PC-9 (cell line): Measurements from ENCODE around the gene ERVFRD-1. TPM values are rescaled to one million over a fixed set of nuclear protein-coding genes. Genes with fewer than 3 reads are reported as not detected.

ENCODE experiments used
- BruUV-seq: library from RNA; stranded (reverse); fragments of 400-500 nt; replicated peaks from 2 replicates; lab custom pipeline; 2021; lab: Mats Ljungman, UMichigan
- CTCF ChIA-PET: fragments of 300-600 bp; sonication (Branson Sonifier 250); formaldehyde crosslinking; loops from one replicate; lab custom pipeline; 2022; ENCODE audit warnings: antibody characterized with exemption; lab: Charles Lee
- POLR2A ChIA-PET: fragments of 300-600 bp; sonication (Branson Sonifier 250); formaldehyde crosslinking; loops from one replicate; lab custom pipeline; 2022; ENCODE audit warnings: antibody characterized with exemption; ENCODE audit not compliant: unreplicated experiment; lab: Charles Lee
- DNase-seq, 2 experiments: peaks; one replicate each; pipeline versions ENCODE4 v3.0.0 to v3.0.0-alpha.2; 2015 to 2022; ENCODE audit warnings: mixed read lengths in 1 of 2
- H2AFZ ChIP-seq: fragments of 200-600 bp; sonication (generic); 2 replicates; pipeline ENCODE4 v1.8.1; 2017; ENCODE audit warnings: antibody characterized with exemption
- H3F3A ChIP-seq: fragments of 200-600 bp; sonication (generic); 2 replicates; pipeline ENCODE4 v1.8.1; 2017; ENCODE audit warnings: antibody characterized with exemption, mild to moderate bottlenecking, low read depth; ENCODE audit not compliant: insufficient read depth
- H3K27ac ChIP-seq: fragments of 200-600 bp; sonication (generic); 2 replicates; pipeline ENCODE4 v1.6.1; 2016; ENCODE audit warnings: mixed run types
- H3K27me3 ChIP-seq: fragments of 200-600 bp; sonication (generic); 2 replicates; pipeline ENCODE4 v1.6.1; 2016; ENCODE audit warnings: low read depth, mixed run types; ENCODE audit not compliant: insufficient read depth
- H3K36me3 ChIP-seq: fragments of 200-600 bp; sonication (generic); 2 replicates; pipeline ENCODE4 v1.6.1; 2016; ENCODE audit warnings: low read depth, mixed run types
- H3K4me1 ChIP-seq: fragments of 200-600 bp; sonication (generic); replicated peaks from 2 replicates; pipeline ENCODE4 v1.6.1; 2016; ENCODE audit warnings: mixed run types; ENCODE audit not compliant: insufficient read depth
- H3K4me2 ChIP-seq: fragments of 200-600 bp; sonication (generic); 2 replicates; pipeline ENCODE4 v1.6.1; 2017; ENCODE audit warnings: mixed run types
- H3K4me3 ChIP-seq: fragments of 200-600 bp; sonication (generic); 2 replicates; pipeline ENCODE4 v1.6.1; 2016; ENCODE audit warnings: mixed run types
- H3K79me2 ChIP-seq: fragments of 200-600 bp; sonication (generic); 2 replicates; pipeline ENCODE4 v1.6.1; 2017; ENCODE audit warnings: low read depth, mixed run types
- H3K9me2 ChIP-seq: fragments of 200-600 bp; sonication (generic); 2 replicates; pipeline ENCODE4 v1.8.1; 2017; ENCODE audit warnings: mild to moderate bottlenecking; ENCODE audit not compliant: insufficient read depth
- H3K9me3 ChIP-seq: fragments of 200-600 bp; sonication (generic); 2 replicates; pipeline ENCODE4 v1.8.1; 2016; ENCODE audit warnings: low read depth; ENCODE audit not compliant: insufficient read depth
- H4K20me1 ChIP-seq: fragments of 200-600 bp; sonication (generic); 2 replicates; pipeline ENCODE4 v1.8.1; 2017; ENCODE audit not compliant: insufficient read depth
- CTCF ChIP-seq: fragments of 200-600 bp; sonication (generic); conservative IDR thresholded peaks from 2 replicates; pipeline ENCODE4 v1.6.1; 2017; ENCODE audit warnings: mixed run types, antibody characterized with exemption, mild to moderate bottlenecking, moderate library complexity
- EZH2 ChIP-seq: fragments of 200-600 bp; sonication (generic); IDR thresholded peaks from 2 replicates; pipeline ENCODE4 v1.8.0; 2017; ENCODE audit warnings: antibody characterized with exemption, low read depth
- intact Hi-C: fragments of 100-400 bp; cut with micrococcal nuclease; formaldehyde crosslinking; loops from one replicate; pipeline ENCODE4 v1.10.0; 2022; ENCODE audit not compliant: unreplicated experiment
- total RNA-seq: library from RNA; stranded (reverse); gene quantifications from 2 replicates; pipeline ENCODE4 v1.2.3, GENCODE V29; 2021

ERVFRD-1 gene
- total RNA-seq, 1 experiment from 2014 or later: not detected

DNA sequence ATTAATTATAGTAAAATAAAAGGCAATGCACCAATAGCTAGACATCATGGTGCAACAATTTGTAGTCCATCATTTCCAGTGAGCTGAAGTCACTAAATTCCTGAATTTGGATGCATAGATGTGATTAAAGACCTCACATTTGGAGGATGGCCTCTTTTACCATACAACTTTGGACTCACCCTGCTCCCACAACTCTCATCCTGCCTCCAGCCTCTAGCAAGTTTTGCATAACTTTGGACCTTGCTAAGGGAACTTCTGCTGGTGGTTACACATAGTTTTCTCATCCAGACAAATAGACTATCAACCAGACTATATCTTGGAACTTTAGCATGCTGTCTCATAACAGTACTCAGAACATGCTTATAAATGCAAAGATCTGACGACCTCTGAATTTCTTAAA, 54.7 kb downstream of the ERVFRD-1 start:
- ChIA-PET POLR2A (no interaction called here), CTCF (no interaction called here)
- Histone ChIP-seq H3F3A (no peaks in the 10 kb centered on the region), H4K20me1 (no peaks in the 10 kb centered on the region), H3K27ac (no peak overlapping the region), H3K36me3 (no peaks in the 10 kb centered on the region), H3K27me3 (no peaks in the 10 kb centered on the region), H3K4me1 (peaks cover 7% of the 10 kb centered on the region), H3K4me2 (no peak overlapping the region), H3K4me3 (no peak overlapping the region), H3K9me2 (no peaks in the 10 kb centered on the region), H3K79me2 (no peaks in the 10 kb centered on the region), H3K9me3 (no peaks in the 10 kb centered on the region), H2AFZ (no peak overlapping the region)
- intact Hi-C loops: no loop called here
- no TSS peak for BruUV-seq
- DNase-seq: no peak
- TF ChIP-seq EZH2: no peak
- TF ChIP-seq CTCF: no peak

DNA sequence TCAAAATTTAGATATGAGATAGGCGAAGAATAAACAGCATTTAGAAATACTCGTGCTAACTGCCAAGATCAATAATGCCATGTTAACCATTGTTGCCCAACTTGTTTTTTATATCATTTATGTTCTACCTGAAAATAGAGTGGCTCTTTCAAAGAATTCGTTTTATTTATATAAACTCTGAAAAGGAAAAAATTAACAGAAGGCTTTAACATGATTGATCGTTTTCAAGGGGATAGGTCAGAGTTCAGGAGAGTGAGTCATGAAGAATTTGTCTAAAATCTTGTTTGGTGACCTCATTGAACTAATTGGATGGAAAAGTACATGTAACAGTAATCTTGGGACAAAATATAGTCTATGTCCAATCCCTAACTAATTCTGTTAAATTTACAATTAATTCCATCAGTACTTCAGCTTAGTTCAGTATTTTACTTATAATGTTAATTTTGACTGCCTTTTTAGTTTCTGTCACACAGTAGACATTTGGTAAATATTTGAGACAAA, 56.3 kb downstream of the ERVFRD-1 start:
- TF ChIP-seq CTCF (no peak), EZH2 (no peak)
- H3K27me3 ChIP-seq: no peaks in the 10 kb centered on the region
- no peaks in the 10 kb centered on the region for H4K20me1 ChIP-seq
- H3K9me2 ChIP-seq: no peaks in the 10 kb centered on the region
- no peaks in the 10 kb centered on the region for H3F3A ChIP-seq
- H3K27ac ChIP-seq: no peak overlapping the region
- no peaks in the 10 kb centered on the region for H3K79me2 ChIP-seq
- no TSS peak for BruUV-seq
- no peaks in the 10 kb centered on the region for H3K9me3 ChIP-seq
- no peaks in the 10 kb centered on the region for H3K36me3 ChIP-seq
- peaks cover 7% of the 10 kb centered on the region for H3K4me1 ChIP-seq
- CTCF ChIA-PET: no interaction called here
- intact Hi-C loops: no loop called here
- POLR2A ChIA-PET: interaction anchor here (0.6 kb wide), 1 partner anchor 18 kb away, joined by 11 read pairs; no protein-coding TSS in a partner anchor
- H3K4me3 ChIP-seq: no peak overlapping the region
- no peak overlapping the region for H2AFZ ChIP-seq
- DNase-seq: peak in 1 of 2 experiments; percentile 55
- no peak overlapping the region for H3K4me2 ChIP-seq

DNA sequence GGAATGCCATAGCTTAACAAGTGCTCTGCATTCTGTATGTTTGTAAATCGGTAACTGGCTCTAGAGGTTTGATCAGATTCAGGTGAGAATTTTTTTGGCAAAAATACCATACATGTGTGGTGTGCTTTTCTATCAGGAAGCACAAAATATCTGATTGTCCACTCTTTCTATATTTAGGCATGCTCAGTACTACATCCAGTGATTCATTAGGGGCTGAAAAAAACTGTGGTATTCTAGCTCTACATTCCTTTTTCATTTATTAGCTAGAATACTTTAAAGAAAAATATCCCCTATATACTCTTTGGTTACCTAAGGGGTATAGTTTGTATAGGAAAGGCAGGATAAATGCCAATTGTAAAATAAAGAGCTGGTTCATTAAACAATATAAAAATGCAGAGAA, 56.8 kb downstream of the ERVFRD-1 start:
- no peak overlapping the region for H3K4me2 ChIP-seq
- peaks cover 7% of the 10 kb centered on the region for H3K4me1 ChIP-seq
- TF ChIP-seq EZH2 (no peak), CTCF (no peak)
- no peak overlapping the region for H3K27ac ChIP-seq
- BruUV-seq: no TSS peak
- peak in 1 of 2 experiments; percentile 47 for DNase-seq
- H3K36me3 ChIP-seq: no peaks in the 10 kb centered on the region
- H3K79me2 ChIP-seq: no peaks in the 10 kb centered on the region
- no peaks in the 10 kb centered on the region for H3F3A ChIP-seq
- no peak overlapping the region for H3K4me3 ChIP-seq
- H3K9me3 ChIP-seq: no peaks in the 10 kb centered on the region
- H2AFZ ChIP-seq: no peak overlapping the region
- ChIA-PET CTCF (no interaction called here), POLR2A (interaction anchor here (0.6 kb wide), 1 partner anchor 18 kb away, joined by 11 read pairs; no protein-coding TSS in a partner anchor)
- H3K27me3 ChIP-seq: no peaks in the 10 kb centered on the region
- no peaks in the 10 kb centered on the region for H3K9me2 ChIP-seq
- no peaks in the 10 kb centered on the region for H4K20me1 ChIP-seq
- intact Hi-C loops: no loop called here
